Heart left ventricle (tissue), 13 donors: ENCODE results near the gene SLC2A9.

ENCODE experiments used
- CTCF ChIP-seq, 12 donors: fragments of 200-600 bp; sonication (generic) in 4 of 12; IDR thresholded peaks; one replicate each; pipeline versions ENCODE4 v1.5.0 to v1.8.0; 2018 to 2022; ENCODE audit warnings: antibody characterized with exemption in 12 of 12, mild to moderate bottlenecking in 5 of 12
- POLR2A ChIP-seq, 2 donors: fragments of 450-650 bp; IDR thresholded peaks; one replicate each; pipeline ENCODE4 v1.6.1; 2017; ENCODE audit warnings: antibody characterized with exemption in 2 of 2, mild to moderate bottlenecking in 2 of 2, moderate library complexity in 2 of 2
- donor health status: ischemic (EF 13 %, LVEDD 7.1; RV severe dilation, severe dysfunction).
- donor health status: DM: no; HTN: yes; CAD: no.
- donor health status: DM: no; HTN: no; CAD: no.
- donor health status: ischemic (EF 25% LVEDD 6.9; RV normal size, moderate dysfunction).
- donor health status: ischemic (EF 25% LVEDD 5.7; RV mildly dilated, moderate dysfunction).
- donor health status: ischemic (EF 35%, LVEDD 5.7; RV mildly dilated, moderate dysfunction).
- donor health status: nonischemic (EF 11% LVEDD 7.7; RV severe dilation, severe dysfunction).
- donor health status: DM: yes; HTN: yes; CAD: no.
- donor health status: PGD.
- donor health status: ischemic (EF 29% LVEDD 5.4; RV normal size, mild dysfunction).
- donor health status: nonischemic (EF 23%, LVEDD 6.1; RV moderate dilation, normal function).

- TF ChIP-seq POLR2A (IDR thresholded peaks at IDR 0.05) (no peak), CTCF (IDR thresholded peaks at IDR 0.05) (no peak)
These were observed 13.8 kb upstream of the SLC2A9 start for GRCh38 chr4:10035130-10035529.
